HL-60/S4 treated with phorbol 12-myristate 13-acetate at 8.2 ng/mL for 4 days and 3 days (cell line): ENCODE data around the gene IL22.

Source experiments
- in situ Hi-C: fragments of 300-500 bp; cut with MboI; formaldehyde crosslinking; loops from 2 replicates; pipeline ENCODE4 v1.15.0; 2022; ENCODE audit warnings: low sequenced_read_pairs

The IL22 gene

GRCh38 chr12:68253504-68253903 is at the start of gene IL22:
TSS of gene IL22 (minus strand) at chr12:68253604. CDS start at chr12:68253448, 156 bp downstream.
- in situ Hi-C loops: no loop called here

GRCh38 chr12:68297929-68298328 is 44.5 kb upstream of the IL22 start:
- in situ Hi-C loops: no loop called here

- in situ Hi-C loops: no loop called here
Observed at GRCh38 chr12:68294251-68294650, 40.8 kb upstream of the IL22 start.

GRCh38 chr12:68293347-68293746 is 39.9 kb upstream of the IL22 start:
- in situ Hi-C loops: no loop called here

- in situ Hi-C loops: no loop called here
Observed at GRCh38 chr12:68292151-68292943, 38.9 kb upstream of the IL22 start.

GRCh38 chr12:68291396-68292036 is 38.1 kb upstream of the IL22 start:
- in situ Hi-C loops: no loop called here

GRCh38 chr12:68290126-68290525 is 36.7 kb upstream of the IL22 start:
- in situ Hi-C loops: no loop called here

GRCh38 chr12:68287106-68287505 is 33.7 kb upstream of the IL22 start:
- in situ Hi-C loops: no loop called here

GRCh38 chr12:68286396-68286795 is 33.0 kb upstream of the IL22 start:
- in situ Hi-C loops: no loop called here

- in situ Hi-C loops: no loop called here
Observed at GRCh38 chr12:68285541-68285940, 32.1 kb upstream of the IL22 start.

- in situ Hi-C loops: no loop called here
Observed at GRCh38 chr12:68281322-68282077, 28.1 kb upstream of the IL22 start.

GRCh38 chr12:68280240-68280639 is 26.8 kb upstream of the IL22 start:
- in situ Hi-C loops: no loop called here

GRCh38 chr12:68279227-68280054 is 26.0 kb upstream of the IL22 start:
- in situ Hi-C loops: no loop called here

GRCh38 chr12:68276402-68276930 is 23.1 kb upstream of the IL22 start:
- in situ Hi-C loops: no loop called here

GRCh38 chr12:68272732-68273131 is 19.3 kb upstream of the IL22 start:
- in situ Hi-C loops: no loop called here

- in situ Hi-C loops: no loop called here
Observed at GRCh38 chr12:68271346-68271745, 17.9 kb upstream of the IL22 start.

GRCh38 chr12:68270358-68270757 is 17.0 kb upstream of the IL22 start:
- in situ Hi-C loops: no loop called here

GRCh38 chr12:68269779-68270178 is 16.4 kb upstream of the IL22 start:
- in situ Hi-C loops: no loop called here

- in situ Hi-C loops: no loop called here
Observed at GRCh38 chr12:68268967-68269366, 15.6 kb upstream of the IL22 start.

GRCh38 chr12:68267892-68268396 is 14.5 kb upstream of the IL22 start:
- in situ Hi-C loops: no loop called here
